T-cell (primary cell): ENCODE measurements around the gene SPTA1. TPM values are rescaled to one million over a fixed set of nuclear protein-coding genes. Genes with fewer than 3 reads are reported as not detected.

Experiments used
- ATAC-seq, 4 experiments: fragments of 200-7000 bp in 3 of 4; fragments of 150-1000 bp in 1 of 4; cut with Tn5 transposase; replicated peaks in 1 of 4; 1 replicate in 3 of 4; 2 replicates in 1 of 4; pipeline ENCODE4 v1.10.0; 2021; ENCODE audit warnings: moderate library complexity in 3 of 4, mild to moderate bottlenecking in 2 of 4, moderate number of reproducible peaks in 1 of 4
- CTCF ChIA-PET, 2 donors: fragments of 300-600 bp; sonication (Branson Sonifier 250); formaldehyde crosslinking; loops; one replicate each; lab custom pipeline; 2022; ENCODE audit warnings: antibody characterized with exemption in 2 of 2; lab: Charles Lee
- POLR2A ChIA-PET, 2 donors: fragments of 300-600 bp; sonication (Branson Sonifier 250); formaldehyde crosslinking; loops; one replicate each; lab custom pipeline; 2022; ENCODE audit warnings: antibody characterized with exemption in 2 of 2; lab: Charles Lee
- DNase-seq, 35 experiments: peaks; one replicate each; pipeline versions ENCODE4 v3.0.0 to v3.0.0-alpha.2; 2013 to 2023
- H3K27ac ChIP-seq: one replicate; pipeline ENCODE4 v1.5.1; 2013; ENCODE audit warnings: low read length
- H3K27me3 ChIP-seq, 2 experiments: replicated peaks in 1 of 2; 1 replicate in 1 of 2; 2 replicates in 1 of 2; pipeline versions ENCODE4 v1.6.1 to v1.7.0; 2013; ENCODE audit warnings: low read length in 1 of 2, mixed read lengths in 1 of 2; ENCODE audit not compliant: control insufficient read depth in 2 of 2, insufficient read depth in 2 of 2; ENCODE audit errors: extremely low read depth in 1 of 2
- H3K36me3 ChIP-seq, 2 donors: 1 replicate in 1 of 2; 2 replicates in 1 of 2; pipeline versions ENCODE4 v1.6.1 to v1.7.0; 2013; ENCODE audit warnings: low read length in 1 of 2; ENCODE audit not compliant: control insufficient read depth in 2 of 2, insufficient read depth in 1 of 2; ENCODE audit errors: extremely low read depth in 1 of 2
- H3K4me1 ChIP-seq, 2 experiments: 1 replicate in 1 of 2; 2 replicates in 1 of 2; pipeline versions ENCODE4 v1.6.1 to v1.7.0; 2013; ENCODE audit warnings: low read length in 2 of 2, mixed read lengths in 1 of 2; ENCODE audit not compliant: insufficient read depth in 2 of 2, control insufficient read depth in 1 of 2; ENCODE audit errors: extremely low read depth in 1 of 2
- H3K4me3 ChIP-seq, 2 donors: 1 replicate in 1 of 2; 2 replicates in 1 of 2; pipeline versions ENCODE4 v1.5.1 to v1.7.0; 2013; ENCODE audit warnings: mild to moderate bottlenecking in 2 of 2, low read length in 1 of 2, moderate library complexity in 1 of 2; ENCODE audit not compliant: control insufficient read depth in 1 of 2; ENCODE audit errors: extremely low read depth in 1 of 2
- H3K9me3 ChIP-seq: 2 replicates; pipeline ENCODE4 v1.7.0; 2013
- H3K27ac Mint-ChIP-seq, 2 donors: one replicate each; pipeline ENCODE4 v1.8.0; 2020 to 2021; ENCODE audit warnings: mild to moderate bottlenecking in 2 of 2, mixed read lengths in 2 of 2
- H3K27me3 Mint-ChIP-seq, 2 donors: one replicate each; pipeline ENCODE4 v1.8.0; 2021 to 2022; ENCODE audit warnings: mixed read lengths in 2 of 2
- H3K36me3 Mint-ChIP-seq: one replicate; pipeline ENCODE4 v1.8.0; 2021; ENCODE audit warnings: mixed read lengths
- H3K4me1 Mint-ChIP-seq, 3 donors: one replicate each; pipeline ENCODE4 v1.8.0; 2020 to 2022; ENCODE audit warnings: mixed read lengths in 3 of 3, mild to moderate bottlenecking in 1 of 3
- H3K4me3 Mint-ChIP-seq, 3 donors: one replicate each; pipeline ENCODE4 v1.8.0; 2020 to 2022; ENCODE audit warnings: mild to moderate bottlenecking in 3 of 3, mixed read lengths in 3 of 3, moderate library complexity in 3 of 3
- H3K9me3 Mint-ChIP-seq, 3 donors: one replicate each; pipeline ENCODE4 v1.8.0; 2020 to 2022; ENCODE audit warnings: mixed read lengths in 3 of 3
- WGBS: methylation state at CpG from one replicate; pipeline ENCODE4 v1.1.5; 2013; ENCODE audit warnings: missing lambda C conversion rate; ENCODE audit not compliant: insufficient coverage; 5-methylcytosine and 5-hydroxymethylcytosine counted together
- total RNA-seq, 35 experiments: library from RNA in 6 of 35; stranded (reverse) in 6 of 35; fragments of 120-200 nt in 1 of 35; gene quantifications; one replicate each; pipeline versions ENCODE4 v1.2.1 to v1.2.4 and lab custom pipeline; 2013 to 2026

SPTA1 gene
- total RNA-seq, 5 donors from 2014 or later (not counting 1 experiment from before 2014, with no cell fraction given) = 0.03 to 0.23 (median 0.09) TPM; not detected in 2

GRCh38 chr1:158649052-158649451, 37.5 kb downstream of the SPTA1 start:
- CTCF ChIA-PET = no interaction called here
- H3K27ac Mint-ChIP-seq = no peak overlapping the region

GRCh38 chr1:158646465-158646864, 40.0 kb downstream of the SPTA1 start:
- Histone ChIP-seq H3K27ac (no peak overlapping the region), H3K27me3 (no peaks in the 10 kb centered on the region), H3K9me3 (no peaks in the 10 kb centered on the region), H3K36me3 (no peaks in the 10 kb centered on the region), H3K4me1 (no peaks in the 10 kb centered on the region), H3K4me3 (no peak overlapping the region)
- no peaks in the 10 kb centered on the region for H3K36me3 Mint-ChIP-seq
- peaks cover 11 to 17% (median 14%) of the 10 kb centered on the region in 3 donors for H3K4me1 Mint-ChIP-seq
- ChIA-PET POLR2A (no interaction called here), CTCF (no interaction called here)
- peak overlapping the region in 1 of 2 donors; percentile 70 for H3K27ac Mint-ChIP-seq
- ATAC-seq (no peak), DNase-seq (no peak)
- no peaks in the 10 kb centered on the region for H3K27me3 Mint-ChIP-seq
- peak overlapping the region in 1 of 3 donors; percentile 31 for H3K4me3 Mint-ChIP-seq
- H3K9me3 Mint-ChIP-seq = no peaks in the 10 kb centered on the region
- no CpG with 5 or more reads among the region's 1 CpG for WGBS

More at GRCh38 chr1:158649052-158649451, 37.5 kb downstream of the SPTA1 start:
- Mint-ChIP-seq H3K9me3 (no peaks in the 10 kb centered on the region), H3K4me3 (no peak overlapping the region), H3K4me1 (peaks cover 11 to 28% (median 16%) of the 10 kb centered on the region in 3 donors), H3K36me3 (no peaks in the 10 kb centered on the region), H3K27me3 (peaks cover 3 to 4% of the 10 kb centered on the region in 2 donors)
- Histone ChIP-seq H3K27me3 (no peaks in the 10 kb centered on the region), H3K36me3 (no peaks in the 10 kb centered on the region), H3K9me3 (no peaks in the 10 kb centered on the region), H3K4me3 (no peak overlapping the region), H3K27ac (no peak overlapping the region), H3K4me1 (no peaks in the 10 kb centered on the region)
- no peak for DNase-seq
- ATAC-seq = no peak
- POLR2A ChIA-PET = no interaction called here

- WGBS = no CpG with 5 or more reads among the region's 2 CpGs
- Histone ChIP-seq H3K4me3 (no peak overlapping the region), H3K27me3 (no peaks in the 10 kb centered on the region), H3K27ac (no peak overlapping the region), H3K9me3 (no peaks in the 10 kb centered on the region), H3K4me1 (no peaks in the 10 kb centered on the region), H3K36me3 (no peaks in the 10 kb centered on the region)
- no peaks in the 10 kb centered on the region for H3K36me3 Mint-ChIP-seq
- no peak overlapping the region for H3K4me3 Mint-ChIP-seq
- H3K4me1 Mint-ChIP-seq = peaks cover 11 to 17% (median 14%) of the 10 kb centered on the region in 3 donors
- H3K27ac Mint-ChIP-seq = no peak overlapping the region
- ChIA-PET CTCF (no interaction called here), POLR2A (no interaction called here)
- no peaks in the 10 kb centered on the region for H3K9me3 Mint-ChIP-seq
- no peak for ATAC-seq
- H3K27me3 Mint-ChIP-seq = no peaks in the 10 kb centered on the region
- DNase-seq = no peak
Measured at GRCh38 chr1:158644449-158644848, 42.1 kb downstream of the SPTA1 start.

GRCh38 chr1:158638904-158639303, 47.6 kb downstream of the SPTA1 start:
- DNase-seq (no peak), ATAC-seq (no peak)
- POLR2A ChIA-PET = no interaction called here
- H3K4me1 Mint-ChIP-seq = no peaks in the 10 kb centered on the region
- Histone ChIP-seq H3K36me3 (no peaks in the 10 kb centered on the region), H3K27ac (no peak overlapping the region), H3K4me1 (no peaks in the 10 kb centered on the region), H3K27me3 (no peaks in the 10 kb centered on the region), H3K9me3 (no peaks in the 10 kb centered on the region), H3K4me3 (no peak overlapping the region)
- no peak overlapping the region for H3K27ac Mint-ChIP-seq
- H3K4me3 Mint-ChIP-seq = no peak overlapping the region
- no peaks in the 10 kb centered on the region for H3K9me3 Mint-ChIP-seq
- H3K27me3 Mint-ChIP-seq = peaks cover 0 to 4% of the 10 kb centered on the region in 2 donors
- CTCF ChIA-PET = no interaction called here
- H3K36me3 Mint-ChIP-seq = no peaks in the 10 kb centered on the region

GRCh38 chr1:158638146-158638545, 48.4 kb downstream of the SPTA1 start:
- H3K36me3 ChIP-seq = no peaks in the 10 kb centered on the region
- H3K27me3 Mint-ChIP-seq = peaks cover 0 to 4% of the 10 kb centered on the region in 2 donors
- no peak overlapping the region for H3K27ac ChIP-seq
- POLR2A ChIA-PET = no interaction called here
- no peak overlapping the region for H3K4me3 ChIP-seq
- CTCF ChIA-PET = no interaction called here
- no peak overlapping the region for H3K4me3 Mint-ChIP-seq
- H3K4me1 ChIP-seq = no peaks in the 10 kb centered on the region
- H3K27ac Mint-ChIP-seq = no peak overlapping the region
- no peaks in the 10 kb centered on the region for H3K27me3 ChIP-seq
- no peaks in the 10 kb centered on the region for H3K9me3 Mint-ChIP-seq
- WGBS = no CpG with 5 or more reads among the region's 4 CpGs
- no peaks in the 10 kb centered on the region for H3K9me3 ChIP-seq
- ATAC-seq (no peak), DNase-seq (no peak)
- H3K36me3 Mint-ChIP-seq = no peaks in the 10 kb centered on the region
- no peaks in the 10 kb centered on the region for H3K4me1 Mint-ChIP-seq

- ChIA-PET CTCF (no interaction called here), POLR2A (no interaction called here)
- Mint-ChIP-seq H3K4me1 (peaks cover 0 to 3% (median 0%) of the 10 kb centered on the region in 3 donors), H3K27me3 (peaks cover 6 to 18% of the 10 kb centered on the region in 2 donors), H3K4me3 (no peak overlapping the region), H3K9me3 (no peaks in the 10 kb centered on the region), H3K36me3 (no peaks in the 10 kb centered on the region), H3K27ac (no peak overlapping the region)
- Histone ChIP-seq H3K27ac (no peak overlapping the region), H3K36me3 (no peaks in the 10 kb centered on the region), H3K4me3 (no peak overlapping the region), H3K27me3 (no peaks in the 10 kb centered on the region), H3K4me1 (no peaks in the 10 kb centered on the region), H3K9me3 (no peaks in the 10 kb centered on the region)
- no peak for DNase-seq
- 80% methylated on average over 1 of the region's 3 CpGs for WGBS
- ATAC-seq = no peak
Measured at GRCh38 chr1:158613764-158614163, 72.8 kb downstream of the SPTA1 start.

GRCh38 chr1:158611916-158612315, 74.6 kb downstream of the SPTA1 start:
- Histone ChIP-seq H3K9me3 (no peaks in the 10 kb centered on the region), H3K4me1 (no peaks in the 10 kb centered on the region), H3K27ac (no peak overlapping the region), H3K27me3 (no peaks in the 10 kb centered on the region), H3K36me3 (no peaks in the 10 kb centered on the region), H3K4me3 (no peak overlapping the region)
- WGBS = 50% methylated on average over 1 of the region's 3 CpGs
- Mint-ChIP-seq H3K27ac (no peak overlapping the region), H3K4me3 (no peak overlapping the region), H3K9me3 (no peaks in the 10 kb centered on the region), H3K36me3 (no peaks in the 10 kb centered on the region), H3K27me3 (peaks cover 0 to 6% of the 10 kb centered on the region in 2 donors), H3K4me1 (peaks cover 0 to 3% (median 0%) of the 10 kb centered on the region in 3 donors)
- POLR2A ChIA-PET = no interaction called here
- no peak for DNase-seq
- no peak for ATAC-seq
- CTCF ChIA-PET = no interaction called here
